Sigmoid colon (tissue), 4 donors: ENCODE measurements around the gene ZNF830.

Experiments
- EP300 ChIP-seq, 4 donors: sonication (generic); formaldehyde crosslinking; IDR thresholded peaks; one replicate each; pipeline ENCODE4 v1.6.1; 2017; ENCODE audit warnings: antibody characterized with exemption in 4 of 4
- POLR2A ChIP-seq, 2 donors: fragments of 450-650 bp; IDR thresholded peaks; one replicate each; pipeline ENCODE4 v1.6.1; 2016; ENCODE audit warnings: antibody characterized with exemption in 2 of 2, mild to moderate bottlenecking in 2 of 2, moderate library complexity in 2 of 2
- TF ChIP-seq, protein P1 (sequence below), 4 experiments: fragments of 450-650 bp in 3 of 4; fragments of 200-600 bp in 1 of 4; IDR thresholded peaks; one replicate each; pipeline ENCODE4 v1.5.1; 2016 to 2019; ENCODE audit warnings: antibody characterized with exemption in 4 of 4, mild to moderate bottlenecking in 3 of 4, moderate library complexity in 2 of 4

GRCh38 chr17:35003778-35004177, 42.4 kb downstream of the ZNF830 start:
- TF ChIP-seq, protein P1, sequence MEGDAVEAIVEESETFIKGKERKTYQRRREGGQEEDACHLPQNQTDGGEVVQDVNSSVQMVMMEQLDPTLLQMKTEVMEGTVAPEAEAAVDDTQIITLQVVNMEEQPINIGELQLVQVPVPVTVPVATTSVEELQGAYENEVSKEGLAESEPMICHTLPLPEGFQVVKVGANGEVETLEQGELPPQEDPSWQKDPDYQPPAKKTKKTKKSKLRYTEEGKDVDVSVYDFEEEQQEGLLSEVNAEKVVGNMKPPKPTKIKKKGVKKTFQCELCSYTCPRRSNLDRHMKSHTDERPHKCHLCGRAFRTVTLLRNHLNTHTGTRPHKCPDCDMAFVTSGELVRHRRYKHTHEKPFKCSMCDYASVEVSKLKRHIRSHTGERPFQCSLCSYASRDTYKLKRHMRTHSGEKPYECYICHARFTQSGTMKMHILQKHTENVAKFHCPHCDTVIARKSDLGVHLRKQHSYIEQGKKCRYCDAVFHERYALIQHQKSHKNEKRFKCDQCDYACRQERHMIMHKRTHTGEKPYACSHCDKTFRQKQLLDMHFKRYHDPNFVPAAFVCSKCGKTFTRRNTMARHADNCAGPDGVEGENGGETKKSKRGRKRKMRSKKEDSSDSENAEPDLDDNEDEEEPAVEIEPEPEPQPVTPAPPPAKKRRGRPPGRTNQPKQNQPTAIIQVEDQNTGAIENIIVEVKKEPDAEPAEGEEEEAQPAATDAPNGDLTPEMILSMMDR (IDR thresholded peaks at IDR 0.05) = no peak
- TF ChIP-seq POLR2A (IDR thresholded peaks at IDR 0.05) (no peak), EP300 (IDR thresholded peaks at IDR 0.05) (no peak)
